ENCODE results near the gene PPP6R2.

The PPP6R2 gene

GRCh38 chr22:50473855-50474671, 130.9 kb downstream of the PPP6R2 start:
- DNase-seq, result no peak

- peak; percentile 82 to 88 for DNase-seq
Observed at GRCh38 chr22:50474710-50475651, 131.9 kb downstream of the PPP6R2 start, which contains the start of gene SBF1. Gene SBF1, minus strand, starts transcription at chr22:50475035. Its CDS starts 195 bp downstream, at chr22:50474840.

GRCh38 chr22:50475652-50476002, 132.5 kb downstream of the PPP6R2 start:
- DNase-seq, result no peak

GRCh38 chr22:50476868-50477267, 133.7 kb downstream of the PPP6R2 start:
- no peak for DNase-seq

GRCh38 chr22:50477923-50478322, 134.8 kb downstream of the PPP6R2 start:
- no peak for DNase-seq

GRCh38 chr22:50479721-50480120, 136.6 kb downstream of the PPP6R2 start:
- no peak for DNase-seq

GRCh38 chr22:50481045-50481439, 137.9 kb downstream of the PPP6R2 start:
- DNase-seq, result no peak

- peak; percentile 57 to 59 for DNase-seq
Observed at GRCh38 chr22:50481440-50482106, 138.4 kb downstream of the PPP6R2 start, which contains the start of gene ADM2. Gene ADM2, plus strand, starts transcription at chr22:50481543. Its CDS starts 305 bp downstream, at chr22:50481848.

- no peak for DNase-seq
Observed at GRCh38 chr22:50482107-50483074, 139.3 kb downstream of the PPP6R2 start.

GRCh38 chr22:50483106-50483505, 140.0 kb downstream of the PPP6R2 start:
- no peak for DNase-seq

- DNase-seq, result no peak
Observed at GRCh38 chr22:50483556-50483955, 140.4 kb downstream of the PPP6R2 start.

GRCh38 chr22:50483977-50484853, 141.1 kb downstream of the PPP6R2 start:
- no peak for DNase-seq

- DNase-seq, result no peak
Observed at GRCh38 chr22:50485221-50486131, 142.3 kb downstream of the PPP6R2 start.

- DNase-seq, result no peak
Observed at GRCh38 chr22:50486561-50487289, 143.6 kb downstream of the PPP6R2 start, which contains the start of gene MIOX. Gene MIOX, plus strand, starts transcription at chr22:50486859. Its CDS starts 39 bp downstream, at chr22:50486898.

GRCh38 chr22:50487290-50488005, 144.3 kb downstream of the PPP6R2 start:
- no peak for DNase-seq

GRCh38 chr22:50488006-50488677, 145.0 kb downstream of the PPP6R2 start:
- DNase-seq, result no peak

- DNase-seq, result no peak
Observed at GRCh38 chr22:50488886-50489285, 145.8 kb downstream of the PPP6R2 start.

Data from stimulated activated CD4-positive, alpha-beta T cell treated with anti-CD3 and anti-CD28 coated beads, Interleukin-2, amount 100 ng/mL, for 48 hours (primary cell).